VCaP (cell line): ENCODE data around the gene ZNF469.

Experiments
- H3K27ac ChIP-seq: fragments of 450-650 bp; 2 replicates; pipeline ENCODE4 v1.5.1; 2017
- CTCF ChIP-seq: fragments of 450-650 bp; conservative IDR thresholded peaks from 2 replicates; pipeline ENCODE4 v1.5.1; 2017; ENCODE audit warnings: mild to moderate bottlenecking, moderate library complexity

Gene ZNF469

GRCh38 chr16:88430524-88431446 lies 48.0 kb downstream of the ZNF469 start:
- no peak overlapping the region for H3K27ac ChIP-seq
- no peak for TF ChIP-seq CTCF

- H3K27ac ChIP-seq: no peak overlapping the region
Measured at GRCh38 chr16:88431651-88432050, 48.9 kb downstream of the ZNF469 start.

GRCh38 chr16:88432174-88432573 lies 49.4 kb downstream of the ZNF469 start:
- TF ChIP-seq CTCF: no peak

More at GRCh38 chr16:88431651-88432050, 48.9 kb downstream of the ZNF469 start:
- no peak for TF ChIP-seq CTCF

More at GRCh38 chr16:88432174-88432573, 49.4 kb downstream of the ZNF469 start:
- no peak overlapping the region for H3K27ac ChIP-seq
